CD4-positive, alpha-beta T cell treated with Interleukin-2 at 100 ng/mL for 4 hours (primary cell): ENCODE results near the gene FBLN2.
"Not testable (repeated sequence)": the region's sequence is repeated elsewhere in the genome, so short reads cannot be mapped to it uniquely, and the experiment has no call there.

Experiments used
- DNase-seq: peaks from one replicate; pipeline ENCODE4 v3.0.0-alpha.2; 2020; ENCODE audit warnings: low spot score

FBLN2 gene

GRCh38 chr3:13548696-13549622 lies at the start of gene FBLN2:
TSS of gene FBLN2 (plus strand) at chr3:13549125. CDS start at chr3:13570356, 21,231 bp downstream.
- DNase-seq, result no peak

DNA sequence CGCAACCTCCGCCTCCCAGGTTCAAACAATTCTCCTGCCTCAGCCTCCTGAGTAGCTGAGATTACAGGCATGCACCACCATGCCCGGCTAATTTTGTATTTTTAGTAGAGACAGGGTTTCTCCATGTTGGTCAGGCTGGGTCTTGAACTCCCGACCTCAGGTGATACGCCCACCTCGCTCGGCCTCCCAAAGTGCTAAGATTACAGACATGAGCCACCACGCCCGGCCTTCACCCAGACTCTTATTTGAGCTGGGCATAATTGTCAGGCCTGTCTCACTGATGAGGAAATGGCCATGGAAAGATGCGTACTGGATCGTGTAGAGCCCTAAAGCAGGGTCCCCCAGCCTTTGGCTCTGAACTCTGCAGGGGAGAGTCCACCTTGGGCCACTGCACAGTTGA lies 49.7 kb upstream of the FBLN2 start:
- not testable (repeated sequence) for DNase-seq

DNA sequence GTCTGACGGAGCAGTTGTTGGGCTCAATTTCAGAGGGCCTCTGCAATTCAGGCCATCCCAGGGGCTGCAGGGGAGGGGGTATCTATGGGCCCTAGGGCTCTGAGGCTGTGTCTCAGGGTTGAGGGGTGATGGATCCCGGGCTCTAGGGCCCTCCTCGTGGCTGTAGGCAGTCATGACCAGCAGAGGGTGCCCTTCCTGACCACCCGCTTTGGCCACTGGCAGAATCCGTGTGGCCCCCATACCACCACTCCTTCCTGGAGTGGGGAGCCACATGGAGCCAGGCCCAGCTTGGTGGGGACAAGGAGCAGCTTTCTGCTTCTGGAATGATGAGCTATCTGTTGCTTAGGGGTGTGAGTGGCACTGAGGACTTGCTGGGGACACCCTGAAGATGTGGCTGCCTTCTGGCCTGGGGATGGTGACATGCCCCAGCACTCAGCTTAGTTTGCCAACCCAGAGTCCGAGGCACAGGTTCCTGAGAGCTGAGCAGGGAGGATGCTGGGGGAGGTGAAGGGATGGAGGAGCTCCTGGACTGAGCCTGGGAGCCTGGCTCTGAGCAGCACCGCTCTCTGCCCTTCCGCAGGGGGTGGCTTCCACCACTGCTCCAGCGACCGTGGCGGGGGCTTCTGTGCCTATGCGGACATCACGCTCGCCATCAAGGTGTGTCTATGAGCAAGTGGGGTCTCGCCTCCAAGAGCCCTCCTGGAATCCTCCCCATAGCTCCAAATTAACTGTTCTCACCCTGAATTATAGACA lies 48.6 kb upstream of the FBLN2 start:
- DNase-seq, result no peak

DNA sequence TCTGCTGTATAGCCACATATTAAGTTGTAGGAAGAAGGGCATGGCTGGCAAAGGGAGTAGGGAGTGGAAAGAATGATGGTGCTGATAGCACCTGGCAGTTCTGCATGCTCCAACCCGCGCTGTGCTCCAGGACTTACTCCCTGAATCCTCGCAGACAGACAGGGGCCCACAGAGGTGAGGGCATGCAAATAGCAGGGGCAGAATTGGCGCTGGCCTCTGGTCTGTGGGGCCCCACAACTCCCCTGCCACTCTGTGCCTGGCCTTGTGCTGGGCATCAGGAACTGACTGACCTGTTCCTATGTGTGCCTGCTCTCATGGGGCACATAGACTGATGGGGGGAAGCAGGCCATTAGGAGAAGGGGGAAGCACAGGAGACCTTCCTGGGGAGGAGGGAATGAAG lies 47.9 kb upstream of the FBLN2 start:
- DNase-seq, result no peak

GRCh38 chr3:13501521-13501920 lies 47.4 kb upstream of the FBLN2 start:
- no peak for DNase-seq

DNA sequence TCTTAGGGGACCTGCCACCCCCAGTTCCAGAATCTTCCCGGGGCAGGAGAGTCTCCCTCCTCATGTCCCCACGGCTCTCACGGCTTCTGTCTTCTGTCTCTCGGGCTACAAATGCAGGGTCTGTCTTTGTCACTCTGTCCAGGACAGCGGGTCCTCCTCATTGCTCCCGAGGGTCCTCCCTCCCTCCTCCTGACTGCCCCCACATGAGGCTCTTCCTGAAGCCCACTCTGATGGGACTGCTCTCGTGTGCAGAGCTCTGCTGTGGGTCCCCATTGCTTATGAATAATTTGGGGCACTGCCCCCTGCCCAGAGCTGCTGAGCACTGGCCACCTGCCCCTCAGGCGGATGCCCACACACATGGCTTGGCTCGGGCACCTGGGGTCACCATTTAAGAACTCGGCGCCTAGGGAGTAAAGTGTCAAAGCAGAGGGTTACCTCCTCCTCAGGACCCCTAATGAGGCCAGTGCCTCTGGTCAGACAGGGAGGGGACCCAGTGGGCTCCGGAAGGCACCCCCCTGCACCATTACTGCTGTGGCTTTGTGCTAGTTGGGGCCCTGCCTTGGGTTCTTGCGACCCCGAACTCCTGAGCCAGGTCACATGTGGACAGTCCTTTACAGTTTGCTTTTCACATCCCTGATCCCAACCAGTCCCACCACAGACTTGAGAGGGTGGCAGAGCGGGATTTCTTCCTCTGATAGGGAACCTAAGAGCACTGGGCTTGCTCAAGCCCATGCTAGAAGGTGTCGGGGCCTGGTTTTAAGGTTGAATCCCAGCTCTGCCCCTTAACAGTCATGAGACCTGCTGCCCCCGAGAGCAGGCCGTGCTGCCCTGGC lies 46.8 kb upstream of the FBLN2 start:
- no peak for DNase-seq

- no peak for DNase-seq
These were observed 46.2 kb upstream of the FBLN2 start for GRCh38 chr3:13502791-13503060.

- no peak for DNase-seq
These were observed 44.6 kb upstream of the FBLN2 start for GRCh38 chr3:13504161-13504831.

GRCh38 chr3:13505147-13506130 lies 43.5 kb upstream of the FBLN2 start:
- DNase-seq, result no peak

DNA sequence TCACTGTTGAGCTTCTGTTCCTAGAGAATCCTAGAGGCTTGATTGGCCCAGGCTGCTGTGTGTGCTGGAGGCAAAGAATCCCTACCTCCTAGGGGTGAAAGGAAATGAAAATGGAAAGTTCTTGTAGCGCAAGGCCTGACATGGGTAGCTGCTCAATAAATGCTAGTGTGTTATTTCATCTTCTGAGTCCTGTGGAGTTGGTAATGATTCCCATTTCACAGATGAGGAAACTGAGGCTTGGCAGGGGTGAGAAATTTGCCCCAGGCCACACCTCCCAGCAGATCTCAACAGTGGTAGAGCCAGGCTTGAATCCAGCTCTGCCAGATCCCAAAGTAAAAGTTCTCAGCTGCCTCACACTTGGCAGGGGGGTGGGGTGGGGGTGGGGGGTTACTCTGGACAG lies 42.7 kb upstream of the FBLN2 start:
- DNase-seq, result no peak

GRCh38 chr3:13506680-13507079 lies 42.2 kb upstream of the FBLN2 start:
- no peak for DNase-seq

- DNase-seq, result no peak
These were observed 41.7 kb upstream of the FBLN2 start for GRCh38 chr3:13507247-13507569.

DNA sequence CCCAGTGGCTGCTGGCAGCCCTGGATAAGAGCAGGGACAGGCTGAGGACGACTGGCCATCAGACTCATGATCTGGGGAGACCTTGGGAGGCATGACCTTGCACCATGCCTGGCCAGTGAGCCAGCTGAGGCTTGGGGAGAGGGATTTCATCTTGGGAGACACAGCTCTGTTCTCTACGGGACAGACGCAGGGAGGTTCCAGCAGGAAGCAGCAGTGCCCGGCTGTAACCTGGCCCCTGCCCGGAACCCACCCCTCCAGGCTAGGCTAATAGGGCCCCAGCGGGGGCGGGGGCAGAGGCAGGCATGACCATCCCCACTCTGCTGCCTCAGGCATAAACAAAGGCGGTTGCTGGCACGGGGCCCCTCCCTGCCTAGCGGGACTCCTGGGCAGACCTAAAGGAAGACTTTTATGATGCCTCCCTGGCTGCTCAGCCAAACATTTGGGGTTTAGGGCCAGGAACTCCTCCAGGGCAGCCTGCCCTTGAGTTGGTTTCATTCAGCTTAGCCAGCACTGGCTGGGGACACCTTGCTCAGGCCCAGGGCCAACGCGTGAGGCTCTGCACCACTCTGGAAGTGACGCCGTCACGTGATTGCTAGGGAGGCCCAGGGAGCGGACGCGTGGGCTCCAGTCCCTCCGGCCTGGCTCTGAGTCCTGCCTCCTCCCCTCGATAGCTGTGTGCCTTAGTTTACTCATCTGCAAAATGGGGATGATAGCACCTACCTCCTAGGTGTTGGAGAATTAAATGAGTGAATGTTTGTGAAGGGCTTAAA lies 41.2 kb upstream of the FBLN2 start:
- no peak for DNase-seq

- no peak for DNase-seq
These were observed 40.4 kb upstream of the FBLN2 start for GRCh38 chr3:13508496-13508895.

DNA sequence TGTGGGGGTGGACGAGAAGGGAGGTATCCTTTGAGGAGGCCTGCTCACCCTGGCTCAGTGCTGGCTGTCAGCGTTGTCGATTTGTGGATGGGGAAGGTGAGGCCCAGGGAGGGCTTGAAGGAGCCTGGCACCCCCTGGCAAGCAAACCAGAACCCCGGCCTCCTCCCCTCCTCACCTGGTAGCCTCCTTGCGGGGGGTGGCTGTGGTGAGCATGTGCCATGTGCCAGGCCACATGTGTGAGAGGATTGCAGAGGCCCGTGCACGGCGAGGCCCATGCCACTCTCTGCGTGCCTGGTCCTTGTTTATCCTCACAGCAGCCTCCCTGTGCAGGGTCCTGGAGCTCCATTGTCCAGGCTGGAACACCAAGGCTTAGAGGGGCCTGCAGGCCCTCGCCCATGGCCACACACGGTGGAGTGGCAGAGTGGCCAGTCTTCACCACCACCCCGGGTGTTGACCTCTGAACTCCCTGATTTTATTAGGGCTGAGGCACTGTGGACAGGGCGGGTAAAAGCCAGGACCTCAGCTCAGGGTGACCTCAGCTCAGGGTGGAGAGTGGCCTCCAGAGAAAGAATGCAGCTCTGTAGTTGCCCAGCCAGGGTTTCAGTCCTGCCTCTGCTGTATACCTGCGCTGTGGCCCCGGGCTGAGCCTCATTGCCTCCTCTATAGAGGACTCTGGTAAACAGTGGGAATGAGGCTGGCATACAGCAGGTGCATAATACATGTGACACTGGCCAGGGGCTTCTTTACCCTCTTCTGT lies 39.7 kb upstream of the FBLN2 start:
- DNase-seq, result no peak

DNA sequence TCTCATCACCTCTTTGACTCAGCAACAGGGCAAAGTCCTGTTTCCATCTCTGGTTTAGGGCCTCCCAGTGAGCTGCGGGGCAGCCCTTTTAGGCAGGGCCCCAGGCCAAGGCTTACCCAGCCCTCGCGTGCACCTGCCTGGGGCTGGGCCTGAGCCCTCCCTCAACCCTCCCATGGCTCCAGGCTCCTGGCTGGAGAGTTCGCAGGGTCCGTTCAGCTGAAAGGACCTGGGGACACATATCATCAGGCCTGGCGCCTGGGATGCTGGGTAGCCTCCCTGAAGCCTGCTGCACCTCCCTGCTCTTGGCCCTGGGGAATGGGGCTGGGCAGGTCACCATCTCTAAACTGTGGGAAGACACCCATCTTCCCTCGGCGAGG lies 39.1 kb upstream of the FBLN2 start:
- no peak for DNase-seq

- no peak for DNase-seq
These were observed 36.5 kb upstream of the FBLN2 start for GRCh38 chr3:13512451-13512850.

DNA sequence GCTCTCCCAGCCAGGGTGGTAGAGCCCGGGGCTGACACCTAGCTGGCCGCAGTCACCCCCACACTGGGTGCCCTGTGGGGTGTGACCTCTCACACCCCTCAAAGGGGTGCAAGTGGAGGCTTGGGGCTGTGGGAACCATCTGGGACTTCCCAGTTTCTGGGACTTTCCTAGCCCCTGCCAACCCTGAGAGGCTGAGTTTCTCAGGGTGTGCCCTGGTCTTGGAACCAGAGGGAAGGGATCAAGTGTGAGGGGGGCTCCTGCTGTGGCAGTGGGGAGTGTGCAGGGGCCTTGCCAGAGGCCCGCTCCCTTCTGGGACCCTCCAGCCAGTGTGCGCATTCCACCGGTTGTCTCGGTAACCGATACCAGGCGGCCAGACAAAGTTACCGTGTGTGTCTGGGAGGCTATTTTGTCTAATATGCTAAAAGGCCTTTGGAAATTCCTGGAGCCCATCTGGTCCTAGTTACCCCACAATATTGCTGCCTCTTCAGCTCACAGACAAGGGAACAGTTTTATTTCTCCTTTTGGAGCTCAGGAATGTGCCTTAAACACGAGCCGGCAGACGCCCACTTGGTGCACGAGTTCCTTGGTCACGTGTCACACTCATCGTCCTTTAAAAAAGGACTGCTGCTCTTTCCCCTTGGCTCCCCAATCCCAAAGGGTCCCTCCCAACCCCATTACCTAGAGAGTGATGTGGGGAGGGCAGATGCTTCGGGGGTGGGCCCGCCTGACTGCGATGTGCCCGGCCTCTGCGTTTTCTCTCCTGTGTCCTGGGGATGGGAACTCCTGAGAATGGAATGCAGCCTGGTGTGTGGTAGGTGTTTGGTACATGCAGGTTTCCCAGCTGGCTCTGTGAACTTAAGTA lies 35.6 kb upstream of the FBLN2 start:
- DNase-seq, result no peak
